ENCODE results near the gene CAMTA1.

DNA sequence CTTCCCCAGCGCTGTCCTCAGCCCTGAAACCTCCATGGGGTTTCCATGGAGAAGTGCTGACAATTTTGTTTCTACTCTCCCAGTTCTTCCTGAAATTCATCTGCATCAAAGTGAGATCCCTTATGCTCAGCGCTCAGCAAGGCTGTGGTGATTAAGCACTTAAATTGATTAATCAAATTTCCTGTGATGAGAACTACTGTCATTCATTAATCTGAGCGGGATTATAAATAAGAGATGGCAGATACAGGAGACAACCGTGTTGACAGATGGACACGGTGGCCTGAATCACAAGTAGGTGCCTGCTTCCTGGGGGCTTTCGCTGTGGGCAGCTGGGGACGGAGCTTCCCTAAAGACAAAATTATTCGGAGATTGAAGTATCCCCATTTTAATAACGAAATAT is 656.8 kb downstream of the CAMTA1 start:
- TF ChIP-seq, protein P1, sequence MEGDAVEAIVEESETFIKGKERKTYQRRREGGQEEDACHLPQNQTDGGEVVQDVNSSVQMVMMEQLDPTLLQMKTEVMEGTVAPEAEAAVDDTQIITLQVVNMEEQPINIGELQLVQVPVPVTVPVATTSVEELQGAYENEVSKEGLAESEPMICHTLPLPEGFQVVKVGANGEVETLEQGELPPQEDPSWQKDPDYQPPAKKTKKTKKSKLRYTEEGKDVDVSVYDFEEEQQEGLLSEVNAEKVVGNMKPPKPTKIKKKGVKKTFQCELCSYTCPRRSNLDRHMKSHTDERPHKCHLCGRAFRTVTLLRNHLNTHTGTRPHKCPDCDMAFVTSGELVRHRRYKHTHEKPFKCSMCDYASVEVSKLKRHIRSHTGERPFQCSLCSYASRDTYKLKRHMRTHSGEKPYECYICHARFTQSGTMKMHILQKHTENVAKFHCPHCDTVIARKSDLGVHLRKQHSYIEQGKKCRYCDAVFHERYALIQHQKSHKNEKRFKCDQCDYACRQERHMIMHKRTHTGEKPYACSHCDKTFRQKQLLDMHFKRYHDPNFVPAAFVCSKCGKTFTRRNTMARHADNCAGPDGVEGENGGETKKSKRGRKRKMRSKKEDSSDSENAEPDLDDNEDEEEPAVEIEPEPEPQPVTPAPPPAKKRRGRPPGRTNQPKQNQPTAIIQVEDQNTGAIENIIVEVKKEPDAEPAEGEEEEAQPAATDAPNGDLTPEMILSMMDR (IDR thresholded peaks at IDR 0.05) = no peak
- no peak for TF ChIP-seq POLR2A (IDR thresholded peaks at IDR 0.05)

Measured in stomach (tissue), 4 donors.